ENCODE data around the gene GPR137. TPM values are rescaled to one million over a fixed set of nuclear protein-coding genes. Genes with fewer than 3 reads are reported as not detected.

GPR137 gene
- total and polyA plus RNA-seq, 12 donors = 15.6 to 69.8 (median 41.2) TPM

DNA sequence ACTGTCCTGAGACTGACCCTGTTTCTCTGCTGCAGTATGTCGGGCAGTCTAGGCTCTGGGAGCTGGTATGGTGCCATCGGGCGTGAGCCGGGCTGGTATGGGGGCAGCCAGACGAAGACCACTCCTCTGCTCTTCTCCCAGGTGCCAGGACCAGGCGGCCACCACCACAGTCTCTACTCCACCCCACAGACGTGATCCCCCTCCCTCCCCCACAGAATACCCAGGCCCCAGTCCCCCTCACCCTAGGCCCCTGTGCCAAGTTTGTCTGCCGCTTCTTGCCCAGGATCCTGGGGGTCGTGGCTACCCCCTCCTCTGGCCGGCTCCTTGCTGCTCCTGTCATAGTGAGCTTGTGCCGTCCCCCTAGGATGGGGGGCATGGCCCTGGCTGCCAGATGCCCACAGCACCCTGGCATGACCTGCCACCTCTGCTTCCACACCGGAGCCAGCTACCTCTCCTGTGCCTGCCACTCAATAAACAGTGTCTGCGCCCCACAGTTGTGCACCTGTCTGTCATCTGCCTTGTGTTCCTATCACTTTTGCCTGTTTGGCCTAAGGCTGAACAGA lies 3.4 kb downstream of the GPR137 start:
- DNase-seq = peak in 1 of 7 donors; percentile 19
- 89 to 96% (median 91%) methylated on average over 8 to 13 of the region's 13 CpGs for WGBS, 4 donors
- Histone ChIP-seq H3K9me3 (replicated peaks in 1 of 3) (no peaks in the 10 kb centered on the region), H3K36me3 (replicated peaks in 1 of 2) (no peaks in the 10 kb centered on the region), H3K4me3 (no peak overlapping the region), H3K27ac (no peak overlapping the region), H3K4me1 (replicated peaks in 1 of 2) (peaks cover 7 to 18% of the 10 kb centered on the region in 2 donors), H3K27me3 (peaks cover 30% of the 10 kb centered on the region)
- intact Hi-C loops (cut with DNase I) = no loop called here
- TF ChIP-seq, protein P1, sequence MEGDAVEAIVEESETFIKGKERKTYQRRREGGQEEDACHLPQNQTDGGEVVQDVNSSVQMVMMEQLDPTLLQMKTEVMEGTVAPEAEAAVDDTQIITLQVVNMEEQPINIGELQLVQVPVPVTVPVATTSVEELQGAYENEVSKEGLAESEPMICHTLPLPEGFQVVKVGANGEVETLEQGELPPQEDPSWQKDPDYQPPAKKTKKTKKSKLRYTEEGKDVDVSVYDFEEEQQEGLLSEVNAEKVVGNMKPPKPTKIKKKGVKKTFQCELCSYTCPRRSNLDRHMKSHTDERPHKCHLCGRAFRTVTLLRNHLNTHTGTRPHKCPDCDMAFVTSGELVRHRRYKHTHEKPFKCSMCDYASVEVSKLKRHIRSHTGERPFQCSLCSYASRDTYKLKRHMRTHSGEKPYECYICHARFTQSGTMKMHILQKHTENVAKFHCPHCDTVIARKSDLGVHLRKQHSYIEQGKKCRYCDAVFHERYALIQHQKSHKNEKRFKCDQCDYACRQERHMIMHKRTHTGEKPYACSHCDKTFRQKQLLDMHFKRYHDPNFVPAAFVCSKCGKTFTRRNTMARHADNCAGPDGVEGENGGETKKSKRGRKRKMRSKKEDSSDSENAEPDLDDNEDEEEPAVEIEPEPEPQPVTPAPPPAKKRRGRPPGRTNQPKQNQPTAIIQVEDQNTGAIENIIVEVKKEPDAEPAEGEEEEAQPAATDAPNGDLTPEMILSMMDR (IDR thresholded peaks at IDR 0.05) = no peak
- TF ChIP-seq POLR2A (IDR thresholded peaks at IDR 0.05) = no peak

DNA sequence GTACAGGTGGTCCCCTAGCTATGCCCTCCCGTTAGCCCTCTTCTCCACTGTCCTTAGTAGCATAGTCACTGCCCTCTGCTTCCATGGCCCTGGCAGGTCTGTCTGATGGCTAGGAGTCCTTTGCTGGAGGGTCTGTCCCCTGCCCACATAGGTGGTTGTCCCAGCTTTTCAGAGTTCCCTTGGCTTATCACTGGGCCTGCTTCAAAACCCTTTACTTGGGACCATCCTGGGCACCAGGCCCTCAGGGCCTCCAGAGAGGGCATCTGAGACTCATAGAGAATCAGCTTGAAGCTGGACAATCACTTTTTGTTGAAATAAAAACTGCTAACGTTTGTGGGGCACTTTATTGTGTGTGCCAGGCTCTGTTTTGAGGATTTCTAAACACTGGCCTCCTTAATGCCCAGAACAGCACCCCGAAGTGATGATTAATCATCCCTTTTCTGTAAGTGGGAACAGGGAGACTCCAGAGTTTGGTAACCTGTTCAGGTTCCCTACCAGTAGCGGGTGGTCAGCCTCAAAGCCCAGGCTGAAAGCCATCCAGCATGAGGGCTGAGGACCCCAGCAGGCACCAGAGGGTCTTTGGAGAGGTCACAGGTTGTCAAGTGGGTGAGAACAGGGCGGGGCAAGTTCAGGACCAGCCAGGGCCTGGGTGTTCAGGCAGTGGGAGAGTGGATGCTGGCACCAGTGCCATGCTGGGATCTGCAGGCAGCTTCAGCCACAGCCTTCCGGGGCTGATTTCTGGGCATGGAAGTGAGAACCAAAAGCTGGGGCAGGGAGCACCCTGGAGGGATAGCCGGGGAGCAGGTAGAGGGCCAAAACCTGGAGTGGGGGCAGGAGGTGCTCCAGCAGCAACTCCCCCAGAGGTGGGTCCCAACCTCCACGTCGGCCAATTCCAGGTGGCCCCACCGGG lies 5.0 kb downstream of the GPR137 start:
- Histone ChIP-seq H3K9me3 (replicated peaks in 1 of 3) (no peaks in the 10 kb centered on the region), H3K4me3 (no peak overlapping the region), H3K4me1 (replicated peaks in 1 of 2) (peaks cover 6 to 18% of the 10 kb centered on the region in 2 donors), H3K27me3 (peaks cover 30% of the 10 kb centered on the region), H3K27ac (no peak overlapping the region), H3K36me3 (replicated peaks in 1 of 2) (no peaks in the 10 kb centered on the region)
- TF ChIP-seq POLR2A (IDR thresholded peaks at IDR 0.05) = no peak
- TF ChIP-seq, protein P1 (IDR thresholded peaks at IDR 0.05) = no peak
- whole genome bisulfite sequencing, 4 donors = 48 to 69% (median 60%) methylated on average over 3 to 10 of the region's 10 CpGs
- intact Hi-C loops (cut with DNase I) = loop anchor here in 1 of 2 donors (10.0 kb wide), 1 partner anchor 286 kb away; no protein-coding TSS in a partner anchor
- no peak for DNase-seq

DNA sequence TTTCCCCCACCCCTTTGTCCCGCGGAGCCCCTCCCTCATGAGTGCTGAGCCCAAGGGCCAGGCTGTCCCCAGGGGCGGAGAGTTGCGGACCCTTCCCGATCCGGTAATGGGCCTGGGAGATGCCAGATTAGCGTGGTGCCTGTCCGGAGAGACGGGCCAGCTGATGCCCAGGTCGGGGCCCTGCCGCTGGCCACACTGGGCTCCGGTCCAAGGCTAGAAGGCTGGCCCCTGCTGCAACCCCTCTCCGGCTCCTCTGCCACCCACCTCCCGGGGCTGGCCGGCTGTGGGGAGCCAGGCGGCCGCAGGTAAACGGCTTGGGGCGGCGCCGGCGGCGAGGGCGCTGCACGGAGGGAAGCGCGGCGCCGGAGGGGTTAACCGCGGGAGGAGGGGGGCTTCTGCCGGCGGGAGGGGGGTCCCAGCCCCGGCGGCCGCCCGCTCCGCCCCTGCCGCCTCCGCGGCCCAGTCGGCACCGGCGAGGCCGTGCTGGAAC lies 5.7 kb downstream of the GPR137 start, which contains the start of gene KCNK4:
Gene KCNK4, plus strand, starts transcription at position 41 of the 490 bp plus-strand sequence. CDS start 1,717 bp downstream, outside the sequence.
- intact Hi-C loops (cut with DNase I) = loop anchor here in 1 of 2 donors (10.0 kb wide), 1 partner anchor 287 kb away; no protein-coding TSS in a partner anchor
- H3K27me3 ChIP-seq = peaks cover 30% of the 10 kb centered on the region
- WGBS, 4 donors = 0 to 4% (median 3%) methylated on average over 1 to 45 of the region's 45 CpGs; no CpG with 5 or more reads in 1 of the 4 donors
- no peak for DNase-seq
- H3K9me3 ChIP-seq (replicated peaks in 1 of 3) = no peaks in the 10 kb centered on the region
- H3K4me3 ChIP-seq = peak within 1 kb of the TSS in 1 of 4 donors; percentile 35
- H3K36me3 ChIP-seq (replicated peaks in 1 of 2) = no peaks in the 10 kb centered on the region
- no peak for TF ChIP-seq POLR2A (IDR thresholded peaks at IDR 0.05)
- TF ChIP-seq, protein P1 (IDR thresholded peaks at IDR 0.05) = no peak
- H3K4me1 ChIP-seq (replicated peaks in 1 of 2) = peaks cover 3 to 12% of the 10 kb centered on the region in 2 donors
- no peak within 1 kb of the TSS for H3K27ac ChIP-seq

Measured in adrenal gland (tissue), 12 donors.